Fibroblast of lung (primary cell): Measurements from ENCODE around the gene CNTNAP3. TPM values are rescaled to one million over a fixed set of nuclear protein-coding genes. Genes with fewer than 3 reads are reported as not detected.
A peak's percentile ranks its signal among the peaks of the same experiment; 100 is the strongest.
"Not testable (repeated sequence)": the region's sequence is repeated elsewhere in the genome, so short reads cannot be mapped to it uniquely, and the experiment has no call there.

Experiments used
- DNase-seq, 2 donors: peaks; one replicate each; pipeline versions ENCODE4 v3.0.0 to v3.0.0-alpha.2; 2010; ENCODE audit warnings: low read depth in 2 of 2
- H2AFZ ChIP-seq: 2 replicates; pipeline ENCODE4 v1.5.1; 2012; ENCODE audit warnings: low read length, control low read depth, inconsistent platforms
- H3K27ac ChIP-seq: 2 replicates; pipeline ENCODE4 v1.5.1; 2011; ENCODE audit warnings: low read length, control low read depth; ENCODE audit not compliant: insufficient read depth
- H3K27me3 ChIP-seq: 2 replicates; pipeline ENCODE4 v1.5.1; 2011; ENCODE audit warnings: mild to moderate bottlenecking, low read length; ENCODE audit not compliant: control insufficient read depth, insufficient read depth
- H3K36me3 ChIP-seq: 2 replicates; pipeline ENCODE4 v1.5.1; 2011; ENCODE audit warnings: low read length; ENCODE audit not compliant: control insufficient read depth, insufficient read depth
- H3K4me1 ChIP-seq: 2 replicates; pipeline ENCODE4 v1.5.1; 2011; ENCODE audit warnings: low read length; ENCODE audit not compliant: control insufficient read depth, insufficient read depth; ENCODE audit errors: extremely low read depth
- H3K4me2 ChIP-seq: 2 replicates; pipeline ENCODE4 v1.5.1; 2011; ENCODE audit warnings: low read length, control low read depth; ENCODE audit not compliant: insufficient read depth; ENCODE audit errors: extremely low read depth
- H3K4me3 ChIP-seq, 4 experiments: fragments of 200-600 bp in 1 of 4; sonication (generic) in 1 of 4; replicated peaks in 1 of 4; 2 replicates each; pipeline ENCODE4 v1.5.1; 2011 to 2016; ENCODE audit warnings: low read length in 4 of 4, low read depth in 3 of 4, mild to moderate bottlenecking in 3 of 4, control low read depth in 2 of 4, inconsistent platforms in 1 of 4, mixed read lengths in 1 of 4; ENCODE audit not compliant: insufficient read depth in 1 of 4; ENCODE audit errors: control extremely low read depth in 1 of 4
- H3K79me2 ChIP-seq: 2 replicates; pipeline ENCODE4 v1.5.1; 2012; ENCODE audit warnings: mild to moderate bottlenecking, low read length, inconsistent platforms; ENCODE audit not compliant: control insufficient read depth, insufficient read depth
- H3K9ac ChIP-seq: 2 replicates; pipeline ENCODE4 v1.5.1; 2011; ENCODE audit warnings: mild to moderate bottlenecking, low read length, control low read depth; ENCODE audit not compliant: insufficient read depth
- H3K9me3 ChIP-seq: 2 replicates; pipeline ENCODE4 v1.5.1; 2012; ENCODE audit warnings: low read depth, low read length; ENCODE audit not compliant: control insufficient read depth, insufficient read depth
- H4K20me1 ChIP-seq: 2 replicates; pipeline ENCODE4 v1.5.1; 2011; ENCODE audit warnings: low read length; ENCODE audit not compliant: control insufficient read depth, insufficient read depth; ENCODE audit errors: extremely low read depth
- polyA plus RNA-seq, 2 donors: library from polyadenylated mRNA; depleted of rRNA in 1 of 2; stranded (reverse) in 1 of 2; unstranded in 1 of 2; fragments of >200 nt; gene quantifications; 2 replicates each; pipeline ENCODE4 v1.2.1, GENCODE V29; 2011 to 2012; ENCODE audit warnings: missing spikeins in 1 of 2
- total RNA-seq: library from RNA; depleted of rRNA; stranded (reverse); fragments of >200 nt; gene quantifications from 2 replicates; pipeline ENCODE4 v1.2.1, GENCODE V29; 2014

The CNTNAP3 gene
- total and polyA plus RNA-seq, 2 donors (not counting 1 experiment from before 2014, with no cell fraction given) = 0.11 TPM; not detected in 1

DNA sequence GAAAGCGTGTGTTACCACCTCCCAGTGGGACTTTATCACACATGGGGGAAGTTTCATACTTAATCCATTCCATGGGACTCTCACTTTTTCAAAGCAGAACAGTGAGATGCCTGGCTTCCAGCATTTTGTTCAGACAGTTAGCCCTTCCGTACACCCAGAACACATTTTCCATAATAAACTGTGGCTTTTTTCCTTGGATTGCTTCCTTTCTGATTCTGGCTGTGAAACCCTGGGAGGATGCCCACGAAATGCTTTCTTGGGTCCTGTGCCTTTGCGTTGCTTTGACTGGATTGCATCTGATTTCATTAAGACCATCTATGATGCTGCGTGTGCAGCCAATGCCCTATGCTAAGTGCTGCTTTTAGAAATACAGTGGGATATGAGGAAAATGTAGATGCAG lies 259.1 kb downstream of the CNTNAP3 start:
- H3K36me3 ChIP-seq, H3K27me3 ChIP-seq, H3K9ac ChIP-seq, H2AFZ ChIP-seq, H3K4me3 ChIP-seq, H3K79me2 ChIP-seq, H4K20me1 ChIP-seq, H3K9me3 ChIP-seq, DNase-seq, H3K27ac ChIP-seq, H3K4me1 ChIP-seq, H3K4me2 ChIP-seq: not testable (repeated sequence)

DNA sequence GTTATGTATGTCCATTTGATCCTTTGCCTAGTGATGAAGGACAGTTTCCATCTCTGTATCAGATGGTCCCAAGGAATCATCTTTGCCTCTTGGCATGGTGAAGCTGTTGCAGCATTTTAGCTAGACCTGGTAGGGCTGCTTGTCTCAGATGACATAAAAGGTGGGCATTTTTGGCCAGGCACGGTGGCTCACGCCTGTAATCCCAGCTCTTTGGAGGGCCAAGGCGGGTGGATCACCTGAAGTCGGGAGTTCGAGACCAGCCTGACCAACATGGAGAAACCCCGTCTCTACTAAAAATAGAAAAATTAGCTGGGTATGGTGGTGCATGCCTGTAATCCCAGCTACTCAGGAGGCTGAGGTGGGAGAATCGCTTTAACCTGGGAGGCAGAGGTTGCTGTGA lies 259.8 kb downstream of the CNTNAP3 start:
- H3K4me2 ChIP-seq, H3K4me3 ChIP-seq, H3K9me3 ChIP-seq, H3K27me3 ChIP-seq, DNase-seq, H3K9ac ChIP-seq, H2AFZ ChIP-seq, H4K20me1 ChIP-seq, H3K27ac ChIP-seq, H3K4me1 ChIP-seq, H3K79me2 ChIP-seq, H3K36me3 ChIP-seq: not testable (repeated sequence)

DNA sequence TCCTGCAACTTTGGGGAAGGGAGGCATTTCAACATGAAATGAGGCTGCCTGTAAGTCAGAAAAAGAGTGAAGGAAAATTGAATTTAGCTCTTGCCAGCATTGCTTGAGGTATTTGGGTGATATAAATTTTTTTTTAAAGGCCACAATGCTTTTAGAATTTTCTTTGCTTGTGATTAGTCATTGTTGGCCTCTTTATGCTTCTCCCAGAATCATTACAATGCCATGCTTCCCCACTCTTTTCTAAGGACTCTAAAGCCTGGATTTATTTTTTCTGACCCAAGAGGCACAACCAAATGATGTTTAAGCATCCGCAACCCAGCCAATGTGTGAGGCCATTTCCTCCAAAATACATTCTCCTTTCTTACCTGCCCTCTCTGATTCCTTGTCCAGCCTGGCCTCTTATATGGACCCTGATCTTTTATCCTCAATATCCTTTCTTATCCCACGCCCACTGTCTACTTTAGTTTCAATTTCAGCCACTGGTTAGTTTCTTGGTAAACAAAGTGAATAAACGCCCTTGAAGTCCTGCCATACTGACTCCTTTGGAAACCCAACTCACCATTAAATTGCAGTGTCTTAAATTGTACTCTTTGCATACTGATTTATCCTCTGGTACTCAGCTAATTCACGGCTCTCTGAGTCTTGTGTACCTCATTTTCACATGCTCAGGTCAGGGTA lies 261.9 kb downstream of the CNTNAP3 start:
- H3K9ac ChIP-seq = not testable (repeated sequence)

More for the DNA sequence above, 261.9 kb downstream of the CNTNAP3 start:
- H3K9me3 ChIP-seq, H3K4me2 ChIP-seq, H3K27ac ChIP-seq, H2AFZ ChIP-seq, H3K4me3 ChIP-seq, H4K20me1 ChIP-seq, H3K36me3 ChIP-seq, H3K27me3 ChIP-seq, H3K79me2 ChIP-seq, H3K4me1 ChIP-seq: not testable (repeated sequence)
- DNase-seq = peak in 1 of 2 donors; percentile 36

Other genes with a start within 250 kb of the CNTNAP3 start
- not detected in 2 replicates for gene SPATA31A1, start 67.5 kb upstream of the CNTNAP3 start, total RNA-seq
- gene SPATA31A1, start 67.5 kb upstream of the CNTNAP3 start, polyA plus RNA-seq = not detected in 2 replicates